HepG2 (cell line): ENCODE data around the gene MXD1. TPM values are rescaled to one million over a fixed set of nuclear protein-coding genes. Genes with fewer than 3 reads are reported as not detected.

Experiments used
- ATAC-seq: fragments of 200-7000 bp; cut with Tn5 transposase; 3 replicates; pipeline ENCODE4 v1.9.1; 2020; ENCODE audit warnings: mild to moderate bottlenecking, moderate library complexity
- BruUV-seq: library from RNA; stranded (reverse); fragments of 400-500 nt; replicated peaks from 2 replicates; lab custom pipeline; 2021; lab: Mats Ljungman, UMichigan
- CTCF ChIA-PET: fragments of 300-600 bp; formaldehyde crosslinking; extraction: SDS; loops from one replicate; lab custom pipeline; 2021; ENCODE audit warnings: low total read pairs, inconsistent platforms, low intra/inter-chr PET ratio; lab: Yijun Ruan, JAX
- POLR2A ChIA-PET: fragments of 350-600 bp; sonication (Branson Sonifier 250); formaldehyde crosslinking; loops from one replicate; lab custom pipeline; 2020; ENCODE audit warnings: antibody characterized with exemption, inconsistent platforms; lab: Yijun Ruan, JAX
- DNase-seq: peaks from one replicate; pipeline ENCODE4 v3.0.0-alpha.2; 2015; ENCODE audit warnings: low spot score
- FAIRE-seq: peaks from 3 replicates; lab custom pipeline; 2011; peaks lifted over from hg19 to GRCh38; lab: Jason Lieb, UNC
- H2AFZ ChIP-seq: one replicate; pipeline ENCODE4 v1.6.1; 2011; ENCODE audit warnings: low read length, inconsistent platforms
- H3K27ac ChIP-seq: fragments of 300-600 bp; 3 replicates; pipeline ENCODE4 v1.8.0; 2011; ENCODE audit warnings: mixed run types, mild to moderate bottlenecking, mixed read lengths, low read length, inconsistent platforms; ENCODE audit not compliant: insufficient read depth; ENCODE audit errors: extremely low read length
- H3K27me3 ChIP-seq, 2 experiments: fragments of 200-600 bp in 1 of 2; 2 replicates in 1 of 2; 3 replicates in 1 of 2; pipeline versions ENCODE4 v1.6.0 to v1.8.0; 2011; ENCODE audit warnings: low read length in 2 of 2, mild to moderate bottlenecking in 2 of 2, moderate library complexity in 2 of 2, inconsistent platforms in 1 of 2; ENCODE audit not compliant: insufficient read depth in 2 of 2, control insufficient read depth in 1 of 2
- H3K36me3 ChIP-seq, 2 experiments: fragments of 200-600 bp in 1 of 2; replicated peaks in 1 of 2; 2 replicates in 1 of 2; 3 replicates in 1 of 2; pipeline versions ENCODE4 v1.5.1 to v1.8.0; 2011; ENCODE audit warnings: low read length in 2 of 2, inconsistent platforms in 1 of 2; ENCODE audit not compliant: insufficient read depth in 2 of 2, control insufficient read depth in 1 of 2
- H3K4me1 ChIP-seq: 2 replicates; pipeline ENCODE4 v1.5.1; 2012; ENCODE audit warnings: low read length, inconsistent platforms; ENCODE audit not compliant: insufficient read depth
- H3K4me2 ChIP-seq: 2 replicates; pipeline ENCODE4 v1.6.0; 2011; ENCODE audit warnings: low read depth, low read length, inconsistent platforms
- H3K4me3 ChIP-seq, 3 experiments: fragments of 200-600 bp in 1 of 3; sonication (generic), shearing (Covaris generic) in 1 of 3; replicated peaks in 1 of 3; 2 replicates each; pipeline ENCODE4 v1.5.1; 2011 to 2016; ENCODE audit warnings: low read length in 3 of 3, inconsistent platforms in 2 of 3, low read depth in 2 of 3, mild to moderate bottlenecking in 2 of 3, control low read depth in 1 of 3, mixed read lengths in 1 of 3; ENCODE audit not compliant: insufficient read depth in 1 of 3
- H3K79me2 ChIP-seq: one replicate; pipeline ENCODE4 v1.6.1; 2011; ENCODE audit warnings: low read length, inconsistent platforms; ENCODE audit not compliant: insufficient read depth
- H3K9ac ChIP-seq: 2 replicates; pipeline ENCODE4 v1.6.0; 2011; ENCODE audit warnings: mild to moderate bottlenecking, low read depth, low read length, inconsistent platforms; ENCODE audit not compliant: insufficient read depth
- H3K9me3 ChIP-seq: 2 replicates; pipeline ENCODE4 v1.5.1; 2012; ENCODE audit warnings: mild to moderate bottlenecking, low read length
- H4K20me1 ChIP-seq: 2 replicates; pipeline ENCODE4 v1.6.0; 2011; ENCODE audit warnings: inconsistent platforms, mild to moderate bottlenecking, low read length, moderate library complexity; ENCODE audit not compliant: insufficient read depth
- HNF4G ChIP-seq, 2 experiments: sonication (generic) in 1 of 2; formaldehyde crosslinking in 1 of 2; IDR thresholded peaks; 2 replicates each; pipeline versions ENCODE4 v1.4.0 to v1.6.1; 2011 to 2020; ENCODE audit warnings: borderline replicate concordance in 2 of 2, low read depth in 2 of 2, mild to moderate bottlenecking in 2 of 2, low read length in 1 of 2, missing genetic modification reagents in 1 of 2, moderate library complexity in 1 of 2
- PRPF4 ChIP-seq: fragments of 200-400 bp; formaldehyde crosslinking; IDR thresholded peaks from 2 replicates; pipeline ENCODE4 v1.6.1; 2016; ENCODE audit warnings: low read length, low read depth; ENCODE audit not compliant: poor library complexity, severe bottlenecking
- RXRA ChIP-seq: sonication (generic); formaldehyde crosslinking; IDR thresholded peaks from 2 replicates; pipeline ENCODE4 v1.5.1; 2020; ENCODE audit warnings: missing genetic modification reagents
- WGBS: methylation state at CpG from one replicate; pipeline ENCODE4 v1.1.6; 2017; ENCODE audit warnings: low lambda C conversion rate; 5-methylcytosine and 5-hydroxymethylcytosine counted together
- in situ Hi-C: cut with HindIII; loops from 2 replicates; pipeline ENCODE4 v1.10.0; 2017; ENCODE audit warnings: low pct_unique_long_range_greater_than_20kb; ENCODE audit not compliant: extremely low pct_ligation_motif_present
- intact Hi-C: fragments of 100-400 bp; cut with micrococcal nuclease; formaldehyde crosslinking; loops from one replicate; pipeline ENCODE4 v1.10.0; 2022; ENCODE audit not compliant: unreplicated experiment
- polyA plus RNA-seq, 8 experiments: library from polyadenylated mRNA; depleted of rRNA in 3 of 8; stranded (reverse) in 7 of 8; unstranded in 1 of 8; fragments of >200 nt; fragmentation: Illumina TruSeq in 4 of 8; extraction: Trizol in 4 of 8; gene quantifications; 2 replicates each; pipeline versions ENCODE4 v1.2.1 to v1.2.3, GENCODE V29; 2011 to 2016; ENCODE audit warnings: low read depth in 4 of 8, missing spikeins in 1 of 8, mixed read lengths in 1 of 8; ENCODE audit not compliant: insufficient read depth in 1 of 8
- total RNA-seq, 5 experiments: library from RNA; depleted of rRNA; stranded (reverse); fragments of >200 nt; fragmentation: Illumina TruSeq; extraction: Trizol; gene quantifications; 2 replicates each; pipeline ENCODE4 v1.2.3, GENCODE V29; 2016; ENCODE audit warnings: low read depth in 1 of 5
- TF ChIP-seq, protein P1 (sequence below): sonication (generic); formaldehyde crosslinking; IDR thresholded peaks from 2 replicates; pipeline ENCODE4 v1.5.0; 2020; ENCODE audit warnings: missing genetic modification reagents
- TF ChIP-seq, protein P2 (sequence below): fragments of 450-650 bp; IDR thresholded peaks from 2 replicates; pipeline ENCODE4 v1.6.1; 2017

MXD1 gene
- total and polyA plus RNA-seq, 2 of the 13 experiments (the other 11 are each of a cell fraction or from before 2014, with no cell fraction given) = 6.4 to 14.9 TPM

DNA sequence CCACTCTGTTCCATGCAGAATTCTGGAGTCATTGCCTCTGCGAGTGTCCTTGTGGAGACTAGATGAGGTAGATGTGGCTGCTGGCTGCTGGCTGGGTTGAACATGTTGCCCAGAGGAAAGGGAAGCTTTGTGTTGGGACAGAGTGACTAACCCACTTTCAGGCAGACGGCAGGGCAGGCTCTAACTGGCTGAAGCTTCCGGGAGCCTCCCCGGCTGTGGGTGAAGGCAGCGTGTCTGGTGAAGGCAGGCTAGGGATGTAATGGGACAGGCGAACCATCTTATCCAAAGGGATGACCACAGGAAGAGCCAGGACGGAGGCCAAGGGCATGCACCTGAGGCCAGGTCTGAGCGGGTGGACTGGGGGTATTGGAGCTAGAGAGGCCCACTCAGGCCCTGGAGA is 30.5 kb downstream of the MXD1 start:
- H3K4me2 ChIP-seq = no peak overlapping the region
- POLR2A ChIA-PET = interaction anchor here (1.0 to 5.1 kb wide), 3 partner anchors 12 to 198 kb away, joined by 4 to 77 read pairs (median 22); partner anchors contain the start of gene MXD1
- no peaks in the 10 kb centered on the region for H3K27me3 ChIP-seq
- H3K4me1 ChIP-seq = peaks cover 44% of the 10 kb centered on the region
- TF ChIP-seq RXRA (CRISPR knock-in tag) (0 out of 2 replicates have a peak, but pooled peaks have one; percentile 3), HNF4G (IDR thresholded peaks at IDR 0.05; ENCODE audit: borderline replicate concordance, low read depth, low read length) (no peak), HNF4G (CRISPR knock-in tag; IDR thresholded peaks at IDR 0.05; ENCODE audit: borderline replicate concordance, low read depth) (no peak), PRPF4 (no peak)
- TF ChIP-seq, protein P1, sequence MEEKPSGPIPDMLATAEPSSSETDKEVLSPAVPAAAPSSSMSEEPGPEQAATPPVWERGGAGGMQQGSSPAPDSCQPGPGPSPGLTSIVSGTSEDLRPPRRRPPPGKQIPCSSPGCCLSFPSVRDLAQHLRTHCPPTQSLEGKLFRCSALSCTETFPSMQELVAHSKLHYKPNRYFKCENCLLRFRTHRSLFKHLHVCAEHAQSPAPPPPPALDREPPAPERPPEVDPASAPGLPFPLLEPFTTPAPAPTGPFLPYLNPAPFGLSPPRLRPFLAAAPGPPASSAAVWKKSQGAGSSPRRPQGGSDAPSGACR (CRISPR knock-in tag) = no peak
- TF ChIP-seq, protein P2, sequence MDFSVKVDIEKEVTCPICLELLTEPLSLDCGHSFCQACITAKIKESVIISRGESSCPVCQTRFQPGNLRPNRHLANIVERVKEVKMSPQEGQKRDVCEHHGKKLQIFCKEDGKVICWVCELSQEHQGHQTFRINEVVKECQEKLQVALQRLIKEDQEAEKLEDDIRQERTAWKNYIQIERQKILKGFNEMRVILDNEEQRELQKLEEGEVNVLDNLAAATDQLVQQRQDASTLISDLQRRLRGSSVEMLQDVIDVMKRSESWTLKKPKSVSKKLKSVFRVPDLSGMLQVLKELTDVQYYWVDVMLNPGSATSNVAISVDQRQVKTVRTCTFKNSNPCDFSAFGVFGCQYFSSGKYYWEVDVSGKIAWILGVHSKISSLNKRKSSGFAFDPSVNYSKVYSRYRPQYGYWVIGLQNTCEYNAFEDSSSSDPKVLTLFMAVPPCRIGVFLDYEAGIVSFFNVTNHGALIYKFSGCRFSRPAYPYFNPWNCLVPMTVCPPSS = no peak
- DNase-seq (no peak), ATAC-seq (no peak), FAIRE-seq (no peak)
- no peaks in the 10 kb centered on the region for H3K9me3 ChIP-seq
- intact Hi-C loops = no loop called here
- H3K36me3 ChIP-seq = peaks cover 2 to 4% of the 10 kb centered on the region in 2 experiments; a peak in 4 of 5 replicates
- H3K27ac ChIP-seq = no peak overlapping the region
- no TSS peak for BruUV-seq
- no peaks in the 10 kb centered on the region for H4K20me1 ChIP-seq
- 96% methylated on average over 8 of the region's 8 CpGs for WGBS
- in situ Hi-C loops = no loop called here
- H3K79me2 ChIP-seq = no peaks in the 10 kb centered on the region
- no peak overlapping the region for H2AFZ ChIP-seq
- H3K9ac ChIP-seq = no peak overlapping the region
- CTCF ChIA-PET = no interaction called here
- no peak overlapping the region for H3K4me3 ChIP-seq
